ENCODE results near the gene NFX1.

NFX1 gene

GRCh38 chr9:33290247-33291030 lies at the start of gene NFX1:
TSS of gene NFX1 (plus strand) at chr9:33290516. CDS start at chr9:33290573, 57 bp downstream.
- peak; percentile 76 to 98 (median 93) for DNase-seq

GRCh38 chr9:33241298-33241697 lies 49.0 kb upstream of the NFX1 start:
- DNase-seq: no peak

- no peak for DNase-seq
Measured at GRCh38 chr9:33242609-33243134, 47.6 kb upstream of the NFX1 start.

GRCh38 chr9:33244137-33244784 lies 46.1 kb upstream of the NFX1 start:
- DNase-seq: no peak

- DNase-seq: no peak
Measured at GRCh38 chr9:33245341-33245740, 45.0 kb upstream of the NFX1 start.

- no peak for DNase-seq
Measured at GRCh38 chr9:33246269-33246860, 44.0 kb upstream of the NFX1 start.

GRCh38 chr9:33248606-33249005 lies 41.7 kb upstream of the NFX1 start:
- no peak for DNase-seq

- DNase-seq: no peak
Measured at GRCh38 chr9:33249087-33249658, 41.1 kb upstream of the NFX1 start.

- DNase-seq: no peak
Measured at GRCh38 chr9:33249983-33250382, 40.3 kb upstream of the NFX1 start.

- no peak for DNase-seq
Measured at GRCh38 chr9:33250458-33250995, 39.8 kb upstream of the NFX1 start.

- no peak for DNase-seq
Measured at GRCh38 chr9:33254211-33254610, 36.1 kb upstream of the NFX1 start.

GRCh38 chr9:33255014-33255413 lies 35.3 kb upstream of the NFX1 start:
- no peak for DNase-seq

GRCh38 chr9:33255471-33255870 lies 34.8 kb upstream of the NFX1 start:
- no peak for DNase-seq

GRCh38 chr9:33256236-33256635 lies 34.1 kb upstream of the NFX1 start:
- DNase-seq: no peak

GRCh38 chr9:33257276-33257675 lies 33.0 kb upstream of the NFX1 start:
- DNase-seq: no peak

- DNase-seq: no peak
Measured at GRCh38 chr9:33260372-33260771, 29.9 kb upstream of the NFX1 start.

- DNase-seq: peak in 3 of 56 donors; percentile 42 to 48 (median 47)
Measured at GRCh38 chr9:33263131-33264002, 26.9 kb upstream of the NFX1 start.

- peak in 33 of 56 donors; percentile 8 to 75 (median 47) for DNase-seq
Measured at GRCh38 chr9:33264003-33264472, 26.3 kb upstream of the NFX1 start.

- peak; percentile 63 to 100 (median 99) for DNase-seq
Measured at GRCh38 chr9:33264473-33265177, 25.7 kb upstream of the NFX1 start, which contains the start of the genes BAG1 and CHMP5. TSS of gene BAG1 (minus strand) at chr9:33264708. TSS of gene CHMP5 (plus strand) at chr9:33265049. CDS start at chr9:33265079, 30 bp downstream.

Measured in amygdala (tissue), 56 donors.